WERI-Rb-1 (cell line): Measurements from ENCODE around the gene B3GNT8.

Experiments used
- DNase-seq: peaks from one replicate; pipeline ENCODE4 v3.0.0-alpha.2; 2020
- H3K27ac ChIP-seq: fragments of 250-450 bp; sonication (Bioruptor Pico); 2 replicates; pipeline ENCODE4 v1.5.1; 2020; ENCODE audit warnings: mild to moderate bottlenecking, moderate library complexity
- H3K27me3 ChIP-seq: fragments of 250-450 bp; sonication (Bioruptor Pico); 2 replicates; pipeline ENCODE4 v1.5.1; 2021; ENCODE audit warnings: mild to moderate bottlenecking, low read depth, moderate library complexity; ENCODE audit not compliant: insufficient read depth, severe bottlenecking
- H3K36me3 ChIP-seq: fragments of 250-450 bp; sonication (Bioruptor Pico); 2 replicates; pipeline ENCODE4 v1.5.1; 2020; ENCODE audit warnings: mild to moderate bottlenecking, moderate library complexity
- H3K4me3 ChIP-seq: 2 replicates; pipeline ENCODE4 v1.5.1; 2011; ENCODE audit warnings: low read depth, mild to moderate bottlenecking, control low read depth, low read length
- H3K9me3 ChIP-seq: fragments of 250-450 bp; sonication (Bioruptor Pico); 2 replicates; pipeline ENCODE4 v1.5.1; 2021; ENCODE audit warnings: mild to moderate bottlenecking, moderate library complexity; ENCODE audit not compliant: severe bottlenecking
- CTCF ChIP-seq: IDR thresholded peaks from 2 replicates; pipeline ENCODE4 v1.5.1; 2011; ENCODE audit warnings: low read depth, mild to moderate bottlenecking, control low read depth, inconsistent platforms, low read length

B3GNT8 gene

GRCh38 chr19:41397086-41398049, 29.8 kb downstream of the B3GNT8 start, which contains the start of the genes BCKDHA and EXOSC5:
BCKDHA (plus strand) TSS chr19:41397818; CDS start chr19:41397828, 10 bp downstream.
EXOSC5 (minus strand) TSS chr19:41397359; CDS start chr19:41397328, 31 bp downstream.
- peak within 1 kb of the TSS; percentile 100 for H3K4me3 ChIP-seq
- TF ChIP-seq CTCF = no peak
- H3K27ac ChIP-seq = peak within 1 kb of the TSS; percentile 98
- H3K27me3 ChIP-seq = no peaks in the 10 kb centered on the region
- H3K9me3 ChIP-seq = no peaks in the 10 kb centered on the region
- peak; percentile 99 for DNase-seq
- peaks cover 15% of the 10 kb centered on the region for H3K36me3 ChIP-seq

GRCh38 chr19:41395355-41395754, 31.8 kb downstream of the B3GNT8 start:
- DNase-seq = peak; percentile 50
- no peak for TF ChIP-seq CTCF
- Histone ChIP-seq H3K27me3 (no peaks in the 10 kb centered on the region), H3K27ac (peak overlapping the region; percentile 66), H3K36me3 (peaks cover 31% of the 10 kb centered on the region), H3K9me3 (no peaks in the 10 kb centered on the region), H3K4me3 (peak overlapping the region; percentile 18)

GRCh38 chr19:41392775-41393174, 34.4 kb downstream of the B3GNT8 start:
- H3K27ac ChIP-seq = no peak overlapping the region
- H3K4me3 ChIP-seq = no peak overlapping the region
- H3K27me3 ChIP-seq = no peaks in the 10 kb centered on the region
- no peak for DNase-seq
- peaks cover 51% of the 10 kb centered on the region for H3K36me3 ChIP-seq
- no peak for TF ChIP-seq CTCF
- no peaks in the 10 kb centered on the region for H3K9me3 ChIP-seq

DNA sequence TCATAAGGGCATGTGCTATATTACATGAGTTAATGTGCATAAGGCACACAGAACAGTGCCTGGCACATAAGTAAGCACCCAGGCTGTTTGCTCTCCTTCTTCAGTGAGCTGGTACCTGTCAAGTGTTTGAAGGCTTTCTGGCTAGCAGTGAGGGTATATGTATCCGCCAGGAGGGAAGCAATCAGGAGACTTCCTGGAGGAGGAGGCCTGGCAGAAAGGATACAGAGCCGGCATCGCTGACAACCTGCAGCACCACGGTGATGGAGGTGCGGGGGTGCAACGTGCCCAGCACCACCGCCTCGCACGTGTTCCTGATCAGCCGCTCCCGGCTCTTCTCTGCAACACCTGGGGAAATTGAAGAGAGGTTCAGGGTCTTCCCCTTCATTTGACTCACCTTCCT, 35.6 kb downstream of the B3GNT8 start:
- peaks cover 52% of the 10 kb centered on the region for H3K36me3 ChIP-seq
- no peak for DNase-seq
- no peaks in the 10 kb centered on the region for H3K27me3 ChIP-seq
- no peak for TF ChIP-seq CTCF
- no peak overlapping the region for H3K27ac ChIP-seq
- no peaks in the 10 kb centered on the region for H3K9me3 ChIP-seq
- H3K4me3 ChIP-seq = no peak overlapping the region

DNA sequence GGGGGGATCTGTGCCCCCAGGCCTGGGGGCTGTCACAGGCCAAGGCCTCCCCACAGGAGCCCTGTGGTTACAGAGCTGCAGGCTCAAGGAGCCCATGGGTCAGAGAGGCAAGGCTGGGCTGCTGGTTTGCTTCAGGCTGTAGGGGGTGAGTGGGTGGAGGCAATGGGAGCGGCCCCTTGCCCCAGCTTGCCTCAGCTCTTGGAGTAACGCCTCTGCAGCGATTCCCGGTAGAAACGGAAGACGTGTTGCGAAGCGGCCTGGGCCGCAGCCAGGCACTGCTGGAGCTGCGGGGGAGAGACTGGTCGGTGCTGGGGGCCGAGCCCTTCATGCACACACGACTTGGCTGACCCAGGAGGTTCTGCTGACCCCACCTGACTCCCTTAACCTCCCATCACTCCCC, 40.7 kb downstream of the B3GNT8 start:
- no peak overlapping the region for H3K27ac ChIP-seq
- no peak overlapping the region for H3K4me3 ChIP-seq
- peaks cover 54% of the 10 kb centered on the region for H3K36me3 ChIP-seq
- H3K27me3 ChIP-seq = no peaks in the 10 kb centered on the region
- no peak for TF ChIP-seq CTCF
- H3K9me3 ChIP-seq = no peaks in the 10 kb centered on the region
- DNase-seq = no peak
